HepG2 (cell line): ENCODE results near the gene KIF20A. TPM values are rescaled to one million over a fixed set of nuclear protein-coding genes. Genes with fewer than 3 reads are reported as not detected.

Source experiments
- AGO1 ChIP-seq: fragments of 200-400 bp; formaldehyde crosslinking; IDR thresholded peaks from 2 replicates; pipeline ENCODE4 v1.6.1; 2017; ENCODE audit warnings: mild to moderate bottlenecking, low read depth, low read length, moderate library complexity; ENCODE audit not compliant: poor library complexity, severe bottlenecking
- ATM ChIP-seq: fragments of 450-650 bp; IDR thresholded peaks from 2 replicates; pipeline ENCODE4 v1.7.1; 2017; ENCODE audit warnings: mild to moderate bottlenecking, borderline replicate concordance
- CREB3 ChIP-seq: sonication (generic); formaldehyde crosslinking; IDR thresholded peaks from 2 replicates; pipeline ENCODE4 v1.5.0; 2020; ENCODE audit warnings: missing genetic modification reagents
- HNRNPH1 ChIP-seq: fragments of 200-400 bp; formaldehyde crosslinking; optimal IDR thresholded peaks from 2 replicates; pipeline ENCODE3; 2017; ENCODE audit warnings: mild to moderate bottlenecking, low read depth, low read length
- KLF11 ChIP-seq: IDR thresholded peaks from 2 replicates; pipeline ENCODE4 v1.6.1; 2016; ENCODE audit warnings: missing compliant biosample characterization
- LCORL ChIP-seq, 2 experiments: fragments of 450-650 bp in 1 of 2; sonication (generic) in 1 of 2; formaldehyde crosslinking in 1 of 2; IDR thresholded peaks; 2 replicates each; pipeline versions ENCODE4 v1.5.0 to v1.6.1; 2017 to 2020; ENCODE audit warnings: antibody characterized with exemption in 1 of 2, missing genetic modification reagents in 1 of 2
- NBN ChIP-seq: fragments of 450-650 bp; conservative IDR thresholded peaks from 2 replicates; pipeline ENCODE4 v1.6.1; 2017
- TEAD3 ChIP-seq: optimal IDR thresholded peaks from 2 replicates; pipeline ENCODE3; 2016; ENCODE audit warnings: borderline replicate concordance
- WIZ ChIP-seq: sonication (generic); formaldehyde crosslinking; IDR thresholded peaks from 2 replicates; pipeline ENCODE4 v1.5.1; 2020; ENCODE audit warnings: mild to moderate bottlenecking, missing genetic modification reagents
- ZC3H4 ChIP-seq: sonication (generic); formaldehyde crosslinking; IDR thresholded peaks from 2 replicates; pipeline ENCODE4 v1.4.0; 2020; ENCODE audit warnings: missing genetic modification reagents, borderline replicate concordance
- ZFAT ChIP-seq: sonication (generic); formaldehyde crosslinking; conservative IDR thresholded peaks from 2 replicates; pipeline ENCODE4 v1.8.1; 2023; ENCODE audit warnings: missing genetic modification reagents, inconsistent platforms
- ZNF138 ChIP-seq: sonication (generic); formaldehyde crosslinking; IDR thresholded peaks from 2 replicates; pipeline ENCODE4 v1.5.0; 2020; ENCODE audit warnings: mild to moderate bottlenecking, low read depth, missing genetic modification reagents
- ZNF207 ChIP-seq: fragments of 450-650 bp; IDR thresholded peaks from 2 replicates; pipeline ENCODE4 v1.6.1; 2016; ENCODE audit warnings: antibody characterized with exemption, borderline replicate concordance
- ZNF484 ChIP-seq: sonication (generic); formaldehyde crosslinking; IDR thresholded peaks from 2 replicates; pipeline ENCODE4 v1.5.1; 2020; ENCODE audit warnings: mild to moderate bottlenecking, low read depth, missing genetic modification reagents, borderline replicate concordance
- ZNF546 ChIP-seq: sonication (generic); formaldehyde crosslinking; conservative IDR thresholded peaks from 2 replicates; pipeline ENCODE4 v1.8.1; 2023; ENCODE audit warnings: mild to moderate bottlenecking, missing genetic modification reagents
- ZNF660 ChIP-seq: sonication (generic); formaldehyde crosslinking; IDR thresholded peaks from 2 replicates; pipeline ENCODE4 v1.5.1; 2020; ENCODE audit warnings: mild to moderate bottlenecking, low read depth, missing genetic modification reagents, borderline replicate concordance
- ZNF7 ChIP-seq: IDR thresholded peaks from 2 replicates; pipeline ENCODE4 v1.6.1; 2016; ENCODE audit warnings: missing biosample characterization, missing genetic modification reagents
- ZNF720 ChIP-seq: sonication (generic); formaldehyde crosslinking; IDR thresholded peaks from 2 replicates; pipeline ENCODE4 v1.4.0; 2020; ENCODE audit warnings: missing genetic modification reagents
- ZNF782 ChIP-seq: sonication (generic); formaldehyde crosslinking; IDR thresholded peaks from 2 replicates; pipeline ENCODE4 v1.4.0; 2020; ENCODE audit warnings: missing genetic modification reagents, mild to moderate bottlenecking, borderline replicate concordance
- ZNF816 ChIP-seq: sonication (generic); formaldehyde crosslinking; IDR thresholded peaks from 2 replicates; pipeline ENCODE4 v1.8.0; 2022; ENCODE audit warnings: missing genetic modification reagents, mild to moderate bottlenecking, borderline replicate concordance
- ZSCAN12 ChIP-seq: sonication (generic); formaldehyde crosslinking; IDR thresholded peaks from 2 replicates; pipeline ENCODE4 v1.9.0; 2021; ENCODE audit warnings: mild to moderate bottlenecking, missing genetic modification reagents
- polyA plus RNA-seq, 8 experiments: library from polyadenylated mRNA; depleted of rRNA in 3 of 8; stranded (reverse) in 7 of 8; unstranded in 1 of 8; fragments of >200 nt; fragmentation: Illumina TruSeq in 4 of 8; extraction: Trizol in 4 of 8; gene quantifications; 2 replicates each; pipeline versions ENCODE4 v1.2.1 to v1.2.3, GENCODE V29; 2011 to 2016; ENCODE audit warnings: low read depth in 4 of 8, missing spikeins in 1 of 8, mixed read lengths in 1 of 8; ENCODE audit not compliant: insufficient read depth in 1 of 8
- total RNA-seq, 5 experiments: library from RNA; depleted of rRNA; stranded (reverse); fragments of >200 nt; fragmentation: Illumina TruSeq; extraction: Trizol; gene quantifications; 2 replicates each; pipeline ENCODE4 v1.2.3, GENCODE V29; 2016; ENCODE audit warnings: low read depth in 1 of 5
- TF ChIP-seq, protein P1 (sequence below): sonication (generic); formaldehyde crosslinking; IDR thresholded peaks from 2 replicates; pipeline ENCODE4 v1.5.1; 2020; ENCODE audit warnings: missing genetic modification reagents, mild to moderate bottlenecking, borderline replicate concordance
- TF ChIP-seq, protein P2 (sequence below): sonication (generic); formaldehyde crosslinking; IDR thresholded peaks from 2 replicates; pipeline ENCODE4 v1.4.0; 2020; ENCODE audit warnings: low read depth, mild to moderate bottlenecking, missing genetic modification reagents
- TF ChIP-seq, protein P3 (sequence below): sonication (generic); formaldehyde crosslinking; IDR thresholded peaks from 2 replicates; pipeline ENCODE4 v1.4.0; 2020; ENCODE audit warnings: mild to moderate bottlenecking, missing genetic modification reagents, borderline replicate concordance
- TF ChIP-seq, protein P4 (sequence below): sonication (generic); formaldehyde crosslinking; IDR thresholded peaks from 2 replicates; pipeline ENCODE4 v1.8.1; 2023; ENCODE audit warnings: mild to moderate bottlenecking, missing genetic modification reagents, borderline replicate concordance
- TF ChIP-seq, protein P5 (sequence below): IDR thresholded peaks from 2 replicates; pipeline ENCODE4 v1.6.1; 2016; ENCODE audit warnings: mild to moderate bottlenecking, missing biosample characterization, missing genetic modification reagents

The KIF20A gene
- total and polyA plus RNA-seq, 2 of the 13 experiments (the other 11 are each of a cell fraction or from before 2014, with no cell fraction given): 17.1 to 66.8 TPM

- TF ChIP-seq, protein P1, sequence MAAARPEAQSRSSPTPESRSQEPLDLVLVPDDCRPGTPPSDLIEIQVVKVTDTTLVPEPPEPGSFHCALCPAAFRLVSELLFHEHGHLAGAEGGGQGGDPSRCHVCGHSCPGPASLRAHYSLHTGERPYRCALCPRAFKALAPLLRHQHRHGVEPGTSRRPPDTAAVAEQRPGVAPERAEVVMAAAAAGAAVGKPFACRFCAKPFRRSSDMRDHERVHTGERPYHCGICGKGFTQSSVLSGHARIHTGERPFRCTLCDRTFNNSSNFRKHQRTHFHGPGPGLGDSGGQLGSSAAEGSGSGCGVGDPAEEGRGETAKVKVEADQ (CRISPR knock-in tag): no peak
- TF ChIP-seq WIZ (CRISPR knock-in tag): no peak
- TF ChIP-seq LCORL (IDR thresholded peaks at IDR 0.05): no peak
- no peak for TF ChIP-seq LCORL (CRISPR knock-in tag; IDR thresholded peaks at IDR 0.05)
- TF ChIP-seq ZSCAN12: no peak
- TF ChIP-seq ZNF207: no peak
- TF ChIP-seq ZNF720 (CRISPR knock-in tag): no peak
- TF ChIP-seq NBN: no peak
- no peak for TF ChIP-seq HNRNPH1
- no peak for TF ChIP-seq ZNF782 (CRISPR knock-in tag)
- TF ChIP-seq TEAD3 (CRISPR knock-in tag): peak; percentile 91
- TF ChIP-seq, protein P2, sequence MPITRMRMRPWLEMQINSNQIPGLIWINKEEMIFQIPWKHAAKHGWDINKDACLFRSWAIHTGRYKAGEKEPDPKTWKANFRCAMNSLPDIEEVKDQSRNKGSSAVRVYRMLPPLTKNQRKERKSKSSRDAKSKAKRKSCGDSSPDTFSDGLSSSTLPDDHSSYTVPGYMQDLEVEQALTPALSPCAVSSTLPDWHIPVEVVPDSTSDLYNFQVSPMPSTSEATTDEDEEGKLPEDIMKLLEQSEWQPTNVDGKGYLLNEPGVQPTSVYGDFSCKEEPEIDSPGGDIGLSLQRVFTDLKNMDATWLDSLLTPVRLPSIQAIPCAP: no peak
- TF ChIP-seq ZNF816: no peak
- no peak for TF ChIP-seq ZNF660 (CRISPR knock-in tag)
- TF ChIP-seq, protein P3, sequence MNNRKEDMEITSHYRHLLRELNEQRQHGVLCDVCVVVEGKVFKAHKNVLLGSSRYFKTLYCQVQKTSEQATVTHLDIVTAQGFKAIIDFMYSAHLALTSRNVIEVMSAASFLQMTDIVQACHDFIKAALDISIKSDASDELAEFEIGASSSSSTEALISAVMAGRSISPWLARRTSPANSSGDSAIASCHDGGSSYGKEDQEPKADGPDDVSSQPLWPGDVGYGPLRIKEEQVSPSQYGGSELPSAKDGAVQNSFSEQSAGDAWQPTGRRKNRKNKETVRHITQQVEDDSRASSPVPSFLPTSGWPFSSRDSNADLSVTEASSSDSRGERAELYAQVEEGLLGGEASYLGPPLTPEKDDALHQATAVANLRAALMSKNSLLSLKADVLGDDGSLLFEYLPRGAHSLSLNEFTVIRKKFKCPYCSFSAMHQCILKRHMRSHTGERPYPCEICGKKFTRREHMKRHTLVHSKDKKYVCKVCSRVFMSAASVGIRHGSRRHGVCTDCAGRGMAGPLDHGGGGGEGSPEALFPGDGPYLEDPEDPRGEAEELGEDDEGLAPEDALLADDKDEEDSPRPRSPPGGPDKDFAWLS (CRISPR knock-in tag): no peak
- no peak for TF ChIP-seq ZNF484 (CRISPR knock-in tag)
- no peak for TF ChIP-seq ZNF7 (CRISPR knock-in tag)
- TF ChIP-seq ZNF546 (CRISPR knock-in tag): no peak; the same call in 1 of the 2 replicates
- no peak for TF ChIP-seq ZFAT (CRISPR knock-in tag)
- TF ChIP-seq KLF11 (CRISPR knock-in tag): peak; percentile 43; the same call in 1 of the 2 replicates
- no peak for TF ChIP-seq ZNF138 (CRISPR knock-in tag)
- TF ChIP-seq, protein P4, sequence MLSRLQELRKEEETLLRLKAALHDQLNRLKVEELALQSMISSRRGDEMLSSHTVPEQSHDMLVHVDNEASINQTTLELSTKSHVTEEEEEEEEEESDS: no peak
- TF ChIP-seq, protein P5, sequence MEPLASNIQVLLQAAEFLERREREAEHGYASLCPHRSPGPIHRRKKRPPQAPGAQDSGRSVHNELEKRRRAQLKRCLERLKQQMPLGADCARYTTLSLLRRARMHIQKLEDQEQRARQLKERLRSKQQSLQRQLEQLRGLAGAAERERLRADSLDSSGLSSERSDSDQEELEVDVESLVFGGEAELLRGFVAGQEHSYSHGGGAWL (CRISPR knock-in tag): no peak
- no peak for TF ChIP-seq AGO1
- no peak; the same call in 1 of the 2 replicates for TF ChIP-seq CREB3 (CRISPR knock-in tag)
- TF ChIP-seq ZC3H4 (CRISPR knock-in tag): no peak
- TF ChIP-seq ATM: no peak
Observed at GRCh38 chr5:138178516-138179276, at the start of gene KIF20A, which contains the start of gene BRD8 (continued).
